GM18520 (cell line): ENCODE data around the gene PARP11.

Source experiments
- ATAC-seq: cut with Tn5 transposase; IDR thresholded peaks from one replicate; pipeline ENCODE4 v1.9.1; 2021; ENCODE audit not compliant: unreplicated experiment

The PARP11 gene

GRCh38 chr12:3828888-3829287 lies 44.3 kb downstream of the PARP11 start:
- no peak for ATAC-seq

- no peak for ATAC-seq
These were observed 45.7 kb downstream of the PARP11 start for GRCh38 chr12:3827301-3828000.

GRCh38 chr12:3821441-3821840 lies 51.8 kb downstream of the PARP11 start:
- ATAC-seq: no peak

GRCh38 chr12:3820122-3820521 lies 53.1 kb downstream of the PARP11 start:
- no peak for ATAC-seq

- no peak for ATAC-seq
These were observed 56.9 kb downstream of the PARP11 start for GRCh38 chr12:3816266-3816665.

DNA sequence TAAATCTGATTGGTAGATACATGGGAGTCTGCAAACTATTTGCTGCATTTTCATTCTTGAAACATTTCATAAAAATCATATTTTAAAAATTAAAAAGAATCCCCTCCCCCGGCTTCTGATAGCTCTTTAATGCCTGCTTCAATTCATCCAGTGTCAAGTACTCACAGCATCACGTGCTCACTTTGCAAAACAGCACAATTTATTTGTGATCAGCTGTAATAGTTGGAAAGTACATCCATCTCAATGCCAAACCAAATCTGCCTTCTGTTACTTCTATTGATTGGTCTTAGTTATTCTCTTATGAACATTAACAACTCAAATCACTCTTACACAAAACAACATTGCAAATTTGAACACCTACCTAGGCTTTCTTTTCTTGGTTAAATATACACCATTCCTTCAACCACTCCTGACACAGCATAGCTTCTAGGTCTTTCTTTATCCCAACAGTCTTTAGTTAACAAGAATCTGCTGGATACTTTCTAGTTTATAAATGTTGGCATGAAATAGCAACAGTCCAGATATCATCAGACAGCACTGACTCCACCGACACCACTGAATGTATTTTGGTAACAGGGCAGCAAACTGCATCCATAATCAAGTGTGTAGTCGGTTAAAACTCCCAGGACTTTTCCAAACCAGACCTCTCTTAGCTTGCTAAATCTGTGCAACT lies 58.0 kb downstream of the PARP11 start:
- no peak for ATAC-seq

DNA sequence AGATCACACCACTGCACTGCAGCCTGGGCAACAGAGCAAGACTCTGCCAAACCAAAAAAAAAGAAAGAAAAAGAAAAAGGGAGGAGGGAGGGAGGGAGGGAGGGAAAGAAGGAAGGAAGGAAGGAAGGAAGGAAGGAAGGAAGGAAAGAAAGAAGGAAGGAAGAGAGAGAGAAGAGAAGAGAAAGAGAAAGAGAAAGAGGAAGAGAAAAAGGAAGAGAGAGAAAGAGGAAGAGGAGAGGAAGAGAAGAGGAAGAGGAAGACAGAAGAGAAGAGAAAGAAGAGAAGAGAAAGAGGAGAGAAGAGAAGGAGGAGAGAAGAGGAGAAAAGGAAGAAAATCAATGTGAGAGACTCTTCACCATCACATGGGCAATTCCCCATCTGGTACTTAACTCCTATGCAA lies 62.7 kb downstream of the PARP11 start:
- ATAC-seq: no peak

DNA sequence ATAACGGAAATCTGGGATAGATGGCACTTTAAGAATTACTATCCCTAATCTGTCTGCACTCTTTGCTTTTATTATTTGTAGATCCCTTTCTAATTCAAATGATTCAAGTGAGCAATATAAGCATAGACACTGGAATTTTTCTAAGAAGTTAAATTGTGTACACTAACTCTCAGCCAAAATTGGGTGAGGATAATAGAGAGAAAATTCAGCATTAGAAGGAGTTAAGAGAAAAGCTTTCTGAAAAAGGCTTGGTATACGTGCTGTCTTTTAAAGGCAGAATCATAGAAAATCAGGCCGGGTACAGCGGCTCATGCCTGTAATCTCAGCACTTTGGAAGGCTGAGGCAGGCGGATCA lies 63.2 kb downstream of the PARP11 start:
- ATAC-seq: no peak

DNA sequence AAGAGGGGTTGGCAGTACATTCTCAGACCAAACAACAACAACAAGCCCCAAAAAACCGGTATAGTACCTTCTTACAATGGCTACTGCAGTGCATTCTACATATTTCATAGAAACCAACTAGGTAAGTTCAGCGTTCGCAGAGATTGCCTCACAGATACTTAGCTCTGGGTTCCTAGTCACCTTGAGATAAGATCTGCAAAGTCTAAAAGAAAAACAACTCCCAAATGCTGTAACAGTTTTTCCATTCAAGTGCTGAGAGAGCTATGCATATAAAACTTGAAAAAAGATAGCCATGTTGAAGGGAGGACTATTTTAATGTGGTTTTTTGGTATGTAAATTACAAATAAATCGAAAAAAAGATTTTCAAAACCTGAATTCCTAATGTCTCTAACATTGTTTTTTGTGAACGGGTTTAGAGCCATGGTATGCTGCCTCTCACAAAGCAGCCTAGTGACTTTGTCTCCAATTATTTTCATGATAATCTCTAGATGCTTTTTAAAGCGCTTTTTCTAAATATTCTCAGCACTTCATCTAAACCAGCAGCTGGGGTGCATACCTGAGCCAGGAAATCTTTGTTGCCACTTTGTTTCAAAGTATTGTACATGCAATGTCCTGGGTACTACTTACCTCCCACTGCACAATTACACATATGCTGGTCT lies 63.7 kb downstream of the PARP11 start:
- no peak for ATAC-seq

- no peak for ATAC-seq
These were observed 68.1 kb downstream of the PARP11 start for GRCh38 chr12:3805077-3805476.

- no peak for ATAC-seq
These were observed 69.2 kb downstream of the PARP11 start for GRCh38 chr12:3803865-3804472.

DNA sequence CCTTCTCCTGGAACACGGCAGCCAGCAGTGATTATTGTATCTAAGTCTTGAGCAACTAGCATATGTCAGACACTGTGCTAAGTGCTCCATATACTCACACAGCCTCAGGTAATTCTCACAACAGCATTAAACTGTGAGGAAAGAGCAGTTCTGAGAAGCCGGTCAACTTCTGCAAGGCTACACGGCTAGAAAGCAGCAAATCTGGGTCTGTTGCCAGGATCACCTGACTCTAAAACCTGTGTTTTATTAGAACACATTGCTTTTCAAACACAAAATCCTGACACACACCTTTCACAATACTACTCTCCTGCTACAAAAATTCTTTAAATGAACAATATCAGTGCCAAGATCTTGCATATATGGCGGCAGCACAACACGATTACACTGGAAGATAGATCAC lies 70.5 kb downstream of the PARP11 start:
- ATAC-seq: no peak

DNA sequence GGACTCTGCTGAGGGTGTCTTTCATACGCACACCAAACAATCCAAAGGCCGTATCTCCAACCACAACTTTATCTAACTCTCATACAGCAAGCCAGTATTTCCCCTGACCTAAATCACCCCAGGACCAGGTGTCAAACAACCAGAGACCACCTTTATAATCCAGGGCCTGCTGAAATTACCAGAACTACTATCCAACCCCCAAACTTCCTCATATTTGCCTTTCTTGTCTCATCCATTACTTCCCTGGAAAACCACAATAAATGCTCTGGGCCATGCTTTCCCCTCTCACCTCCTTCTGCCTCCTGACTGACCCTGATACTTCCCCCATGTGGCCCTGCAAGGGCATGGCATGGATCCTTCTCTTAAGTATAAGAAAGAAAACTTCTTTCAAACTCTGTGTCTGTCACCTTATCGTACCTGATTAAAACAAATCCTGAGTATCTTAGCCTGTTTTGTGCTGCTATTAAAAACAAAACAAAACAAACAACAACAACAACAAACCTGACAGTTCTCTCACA lies 75.6 kb downstream of the PARP11 start:
- ATAC-seq: no peak

DNA sequence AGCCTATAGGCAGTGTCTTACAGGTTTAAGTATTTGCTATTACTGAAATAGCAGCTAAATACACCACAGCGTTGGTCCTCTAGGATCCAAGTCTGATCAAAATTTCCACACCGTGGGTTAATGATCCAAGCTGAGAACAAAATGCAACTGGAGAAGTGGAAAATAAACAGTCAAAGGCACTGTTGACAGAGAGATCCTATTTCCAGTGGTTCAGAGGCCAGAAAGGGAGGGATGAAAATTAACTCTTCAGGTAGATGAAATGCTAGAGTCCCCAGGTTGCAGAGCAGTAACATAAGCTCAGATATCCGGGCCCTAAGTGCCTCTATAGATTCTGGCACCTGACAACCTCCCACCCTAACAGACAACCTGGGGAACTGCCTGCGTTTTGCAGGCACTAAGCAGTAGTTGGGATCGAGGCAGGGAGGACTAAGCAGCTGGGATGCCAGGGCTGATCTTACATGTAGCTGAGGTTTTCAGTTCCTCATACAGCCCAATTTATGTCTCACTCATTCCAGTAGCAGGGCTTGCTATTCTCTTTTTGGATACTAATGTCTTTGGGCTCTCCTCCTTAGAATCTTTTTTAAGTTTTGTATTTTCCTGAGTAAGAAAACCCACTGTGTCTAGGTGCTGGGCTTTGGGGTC lies 77.6 kb downstream of the PARP11 start:
- ATAC-seq: no peak

DNA sequence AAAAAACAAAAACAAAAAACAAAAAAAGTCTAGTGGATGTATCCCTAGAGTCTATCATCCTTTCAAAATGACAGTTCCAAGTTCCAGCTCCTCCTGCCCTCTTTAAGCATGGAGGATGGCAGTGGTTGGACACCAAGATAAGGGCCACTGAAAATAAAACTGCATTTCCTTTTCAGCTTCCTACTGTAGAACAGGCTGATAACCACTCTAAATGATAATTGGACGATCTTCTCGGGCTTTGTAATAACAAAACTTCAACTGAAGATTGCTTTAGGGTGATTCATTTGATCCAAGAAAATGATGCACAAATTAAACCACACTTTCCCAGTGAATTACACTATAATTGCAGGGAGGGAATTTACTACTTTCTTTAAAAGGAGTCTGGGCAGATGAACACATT lies 78.1 kb downstream of the PARP11 start:
- ATAC-seq: no peak

GRCh38 chr12:3792623-3793288 lies 80.4 kb downstream of the PARP11 start:
- ATAC-seq: no peak

- no peak for ATAC-seq
These were observed 81.8 kb downstream of the PARP11 start for GRCh38 chr12:3791256-3791874.

GRCh38 chr12:3790642-3791041 lies 82.6 kb downstream of the PARP11 start:
- no peak for ATAC-seq

DNA sequence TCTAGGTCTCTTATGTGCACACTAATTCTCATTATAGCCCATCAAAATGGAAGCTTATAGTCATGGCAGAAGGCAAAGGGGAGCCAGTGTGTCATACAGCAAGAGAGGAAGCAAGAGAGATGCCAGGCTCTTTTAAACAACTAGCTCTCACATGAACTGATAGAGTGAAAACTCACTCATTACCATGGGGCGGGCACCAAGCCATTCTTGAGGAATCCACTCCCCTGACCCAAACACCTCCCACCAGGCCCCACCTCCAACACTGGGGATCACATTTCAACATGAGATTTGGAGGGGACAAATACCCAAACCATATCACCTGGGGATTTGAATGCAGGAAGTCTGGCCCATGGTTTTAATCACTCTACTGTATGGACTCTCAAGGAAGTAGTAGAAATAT lies 83.4 kb downstream of the PARP11 start:
- no peak for ATAC-seq

GRCh38 chr12:3777206-3777809 lies 95.9 kb downstream of the PARP11 start:
- no peak for ATAC-seq
